ENCODE results near the gene UNC45A.

- no peak for TF ChIP-seq CTCF (IDR thresholded peaks at IDR 0.05)
- TF ChIP-seq ZFX (IDR thresholded peaks at IDR 0.05; ENCODE audit: borderline replicate concordance), result no peak
These were observed 24.4 kb upstream of the UNC45A start for GRCh38 chr15:90910441-90911301.

Data from 22Rv1 (cell line).